Subcutaneous adipose tissue (tissue), 4 donors: Measurements from ENCODE around the gene FAM110A. TPM values are rescaled to one million over a fixed set of nuclear protein-coding genes. Genes with fewer than 3 reads are reported as not detected.

Source experiments
- CTCF ChIP-seq: fragments of 450-650 bp; IDR thresholded peaks from one replicate; pipeline ENCODE4 v1.5.1; 2016; ENCODE audit warnings: low read depth, mild to moderate bottlenecking, control low read depth, antibody characterized with exemption, moderate library complexity
- total RNA-seq, 4 donors: library from RNA; depleted of rRNA; stranded (reverse); fragments of >200 nt; gene quantifications; one replicate each; pipeline ENCODE4 v1.1.0, GENCODE V29; 2016

The FAM110A gene
- total RNA-seq, 4 donors from 2014 or later: 2.7 to 4.6 (median 2.8) TPM; not detected in 1

- TF ChIP-seq CTCF: no peak
Measured at GRCh38 chr20:881051-881782, 47.7 kb downstream of the FAM110A start.

- TF ChIP-seq CTCF: no peak
Measured at GRCh38 chr20:881783-882144, 48.2 kb downstream of the FAM110A start.

DNA sequence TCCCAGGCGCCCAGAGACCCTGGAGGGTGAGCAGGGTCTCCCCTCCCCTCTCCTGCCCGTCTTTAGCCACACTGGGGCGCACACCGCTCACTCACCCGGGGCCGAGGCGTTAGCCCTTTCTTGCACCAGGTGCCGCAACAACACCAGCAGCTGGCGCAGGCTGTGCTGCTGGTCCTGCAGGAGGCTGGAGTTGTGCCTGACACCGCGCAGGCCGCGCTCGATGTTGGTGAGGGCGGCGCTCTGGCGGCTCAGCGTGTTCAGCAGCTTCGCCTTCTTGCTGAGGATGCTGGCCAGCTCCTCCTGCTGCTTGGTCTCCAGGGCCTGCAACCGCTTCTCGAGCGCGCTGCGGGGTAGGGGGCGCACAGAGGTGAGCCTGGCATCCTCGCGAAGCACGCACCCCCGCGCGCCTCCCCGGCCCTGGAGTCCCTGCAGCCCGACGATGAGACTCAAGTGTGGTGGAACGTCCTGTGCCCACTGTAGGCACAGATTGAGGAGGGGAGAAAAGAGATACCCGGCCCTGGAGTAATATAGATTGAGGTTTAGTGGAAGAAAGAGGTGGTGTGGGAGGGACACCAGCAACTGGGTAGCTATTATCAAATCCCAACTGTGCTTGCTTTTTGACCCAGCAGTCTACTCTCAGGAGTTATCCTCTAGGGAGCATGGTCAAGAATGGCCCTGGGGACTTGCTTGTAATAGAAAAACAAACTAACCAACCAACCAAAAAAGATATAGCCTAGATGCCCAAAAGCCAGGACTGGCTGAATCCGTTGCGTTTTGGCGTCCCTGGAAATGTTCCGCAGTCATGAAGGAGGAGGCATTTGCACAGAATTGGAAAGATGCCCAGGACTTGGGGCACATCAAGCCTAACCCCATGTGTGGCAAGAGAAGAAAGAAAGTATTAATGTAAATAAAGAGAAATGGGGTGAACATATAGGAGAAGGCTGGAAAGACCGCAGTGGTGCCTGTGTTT, 51.8 kb downstream of the FAM110A start:
- TF ChIP-seq CTCF: no peak

GRCh38 chr20:887137-887536, 53.6 kb downstream of the FAM110A start:
- no peak for TF ChIP-seq CTCF

- no peak for TF ChIP-seq CTCF
Measured at GRCh38 chr20:888057-888456, 54.5 kb downstream of the FAM110A start.

GRCh38 chr20:889106-889505, 55.6 kb downstream of the FAM110A start:
- no peak for TF ChIP-seq CTCF

DNA sequence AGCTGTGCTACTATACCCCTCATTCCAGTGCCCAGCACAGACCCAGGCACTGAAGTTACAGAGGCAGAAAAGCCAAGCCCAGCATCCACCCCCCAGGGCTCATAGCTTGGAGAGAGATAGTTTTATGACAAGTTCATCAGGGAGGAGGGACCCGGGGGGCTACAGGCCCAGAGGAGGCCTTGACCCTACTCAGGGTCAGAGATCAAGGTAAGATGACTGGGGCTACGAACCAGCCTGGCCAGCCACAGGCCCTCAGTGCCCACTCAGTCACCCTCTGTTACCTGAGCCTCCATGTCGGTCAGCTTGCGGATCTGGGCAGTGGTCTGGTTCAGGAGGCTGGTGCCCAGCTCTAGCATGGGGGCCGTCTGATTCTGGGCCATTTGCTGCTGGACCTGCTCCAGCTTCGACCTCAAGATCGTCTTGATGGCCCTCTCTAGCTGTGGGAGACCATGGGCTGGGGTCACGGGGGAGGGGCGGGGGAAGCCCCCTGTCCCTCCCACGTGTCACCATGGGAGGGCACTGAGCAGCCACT, 56.5 kb downstream of the FAM110A start:
- TF ChIP-seq CTCF: no peak
